Hematopoietic multipotent progenitor cell treated with erythropoietin and hydrocortisone succinate and interleukin-3 and kit ligand, for 8 days (in vitro differentiated cells): Measurements from ENCODE around the gene DRG2.

Experiments used
- DNase-seq: peaks from one replicate; pipeline ENCODE4 v3.0.0-alpha.2; 2015

DRG2 gene

DNA sequence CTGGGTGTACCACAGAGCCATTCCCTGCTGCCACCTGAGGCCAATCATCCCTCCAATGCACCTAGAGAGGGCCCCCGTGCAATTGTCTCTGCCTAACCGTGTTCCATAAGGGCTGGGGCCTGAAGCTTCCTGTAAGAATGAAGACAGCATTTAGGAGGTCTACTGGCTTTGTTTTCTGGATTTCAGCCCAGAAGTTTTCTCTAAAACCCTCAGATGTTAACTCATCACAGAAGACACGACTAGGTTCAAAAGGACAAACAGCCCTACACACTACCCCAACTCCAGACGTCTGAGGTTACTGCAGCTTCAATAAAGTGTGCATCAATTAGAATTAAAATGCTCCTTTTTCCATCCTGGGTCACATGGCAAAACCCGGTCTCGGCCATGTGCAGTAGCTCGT, 10.8 kb upstream of the DRG2 start:
- DNase-seq, result no peak

DNA sequence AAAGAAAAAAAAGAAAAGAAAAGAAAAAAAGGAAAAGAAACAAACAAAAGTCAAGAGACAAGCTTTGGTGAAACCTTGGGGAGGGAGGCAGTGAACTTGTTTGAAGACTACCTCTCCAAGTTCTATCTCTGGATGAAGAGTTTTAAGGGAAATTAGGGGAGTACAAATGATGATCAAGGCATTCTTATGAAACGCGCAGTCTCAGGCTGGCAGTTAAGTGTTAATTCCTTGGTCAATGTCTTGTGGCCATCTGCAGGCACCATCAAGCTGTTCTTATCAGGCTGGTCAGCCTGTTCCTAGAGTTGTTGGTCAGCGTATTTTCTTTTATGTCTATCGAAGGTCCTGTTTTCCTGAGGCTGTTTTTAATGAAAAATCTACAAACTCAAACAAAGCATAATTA, 8.2 kb upstream of the DRG2 start:
- no peak for DNase-seq

DNA sequence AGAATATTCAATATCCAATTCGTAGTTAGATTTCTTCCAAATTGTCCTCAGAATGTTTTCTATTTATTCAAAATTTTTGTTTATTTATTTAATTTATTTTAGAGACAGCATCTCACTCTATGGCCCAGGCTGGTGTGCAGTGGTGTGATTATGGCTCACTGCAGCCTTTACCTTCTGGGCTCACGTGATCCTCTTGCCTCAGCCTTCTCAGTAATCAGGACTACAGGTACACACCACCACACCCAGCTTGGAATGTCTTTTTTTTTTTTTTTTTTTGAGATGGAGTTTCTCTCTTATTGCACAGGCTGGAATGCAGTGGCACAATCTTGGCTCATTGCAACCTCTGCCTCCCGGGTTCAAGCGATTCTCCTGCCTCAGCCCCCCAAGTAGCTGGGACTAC, 3.5 kb upstream of the DRG2 start:
- DNase-seq, result no peak

DNA sequence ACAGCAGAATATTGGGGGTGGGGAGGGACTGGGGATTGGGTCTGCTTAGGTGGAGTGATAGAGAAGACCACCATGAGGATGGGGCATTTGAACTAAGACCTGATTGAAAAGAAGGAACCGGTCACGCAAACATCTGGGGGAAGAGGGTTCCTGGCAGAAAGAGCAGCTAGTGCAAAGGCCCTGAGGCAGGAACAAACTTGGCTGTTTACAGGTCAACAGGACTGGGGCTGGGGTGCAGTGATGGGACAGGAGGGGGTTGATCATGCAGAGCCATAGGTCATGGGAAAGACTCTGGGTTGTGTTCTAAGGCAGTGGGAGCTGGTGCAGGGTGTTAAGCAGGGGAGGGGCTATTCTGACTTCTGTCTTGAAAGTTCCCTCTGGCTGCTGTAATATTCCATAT, 1.9 kb downstream of the DRG2 start:
- DNase-seq, result no peak

DNA sequence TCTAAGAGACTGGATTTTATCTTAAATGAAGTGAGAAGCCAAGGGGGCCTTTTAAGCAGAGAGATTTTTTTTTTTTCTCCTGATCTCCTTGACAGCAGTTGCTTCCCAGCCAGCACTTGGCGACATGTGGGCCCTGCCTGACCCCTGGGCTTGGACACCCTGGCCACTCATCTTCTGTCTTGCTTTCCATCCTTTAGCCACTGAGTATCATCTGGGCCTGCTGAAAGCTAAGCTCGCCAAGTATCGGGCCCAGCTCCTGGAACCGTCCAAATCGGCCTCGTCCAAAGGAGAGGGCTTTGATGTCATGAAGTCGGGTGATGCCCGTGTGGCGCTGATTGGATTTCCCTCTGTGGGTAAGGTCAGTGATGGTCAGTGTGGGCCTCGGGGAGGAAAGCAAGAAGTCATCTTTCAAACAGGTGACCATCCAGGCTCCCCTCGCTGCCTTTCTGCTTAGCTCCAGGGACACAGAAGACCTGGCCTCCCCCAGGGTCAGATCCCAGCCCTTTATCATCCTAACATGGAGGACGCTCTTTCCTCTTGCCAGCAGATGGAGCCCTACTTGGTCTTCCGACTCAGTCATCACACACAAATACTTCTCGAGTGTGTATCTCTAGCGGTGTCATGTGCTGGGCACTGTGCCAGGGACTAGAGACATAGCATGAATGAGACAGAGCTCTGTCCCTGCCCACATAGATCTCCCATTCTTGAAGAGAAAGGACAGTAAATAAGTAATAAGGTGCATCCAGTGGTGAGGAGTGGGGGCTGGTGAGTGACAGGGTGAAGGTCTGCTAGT, 6.1 kb downstream of the DRG2 start:
- DNase-seq, result peak; percentile 95

DNA sequence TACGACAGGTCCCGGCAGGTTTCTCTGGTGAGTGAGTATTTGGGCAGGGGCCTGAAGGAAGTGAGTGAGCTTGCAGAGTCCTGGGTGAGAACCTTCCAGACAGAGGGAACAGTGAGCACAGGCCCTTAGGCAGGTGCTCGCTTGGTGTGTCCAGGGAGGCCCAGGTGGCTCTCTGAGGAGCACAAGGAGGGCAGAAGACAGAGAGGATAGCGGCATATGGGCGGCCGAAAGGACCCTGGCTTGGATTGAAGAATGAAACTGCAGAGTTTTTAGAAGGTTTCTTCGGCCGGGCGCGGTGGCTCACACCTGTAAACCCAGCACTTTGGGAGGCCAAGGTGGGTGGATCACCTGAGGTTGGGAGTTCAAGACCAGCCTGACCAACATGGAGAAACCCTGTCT, 6.7 kb downstream of the DRG2 start:
- no peak for DNase-seq

DNA sequence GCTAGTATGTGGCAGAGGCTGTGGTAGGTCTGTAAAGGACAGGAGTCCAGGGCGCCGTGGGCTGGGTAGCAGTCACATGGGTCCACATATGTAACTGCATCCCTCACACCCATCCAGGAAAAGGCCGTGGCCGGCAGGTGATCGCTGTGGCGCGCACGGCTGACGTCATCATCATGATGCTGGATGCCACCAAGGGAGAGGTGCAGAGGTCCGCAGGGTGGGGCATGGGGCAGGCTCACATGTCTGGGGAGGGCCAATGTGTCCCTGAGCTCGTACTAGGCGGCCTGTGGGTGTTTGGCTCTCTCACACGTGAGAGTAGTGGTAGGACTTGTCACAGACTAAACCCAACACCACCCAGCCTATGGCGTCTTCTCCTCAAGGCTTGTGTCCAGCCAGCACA, 11.8 kb downstream of the DRG2 start:
- no peak for DNase-seq

DNA sequence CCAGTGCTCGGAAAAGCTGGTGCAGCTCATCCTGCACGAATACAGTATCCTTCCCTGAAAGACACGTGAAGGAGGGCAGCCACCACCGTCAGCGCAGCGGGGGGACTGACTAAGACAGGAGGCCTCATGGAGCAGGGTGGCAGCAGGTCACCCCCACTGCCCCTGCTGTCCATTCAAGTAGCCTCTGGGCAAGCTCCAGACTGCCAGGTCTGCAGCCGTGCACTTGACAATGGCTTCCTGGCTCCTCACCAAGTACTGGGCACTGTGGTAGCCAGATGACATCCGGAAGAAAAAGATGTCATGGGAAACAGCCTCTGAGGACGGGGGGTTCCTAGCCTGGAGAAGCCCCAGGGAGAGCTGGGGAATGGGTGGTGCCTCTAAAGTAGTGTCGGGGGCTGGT, 12.9 kb downstream of the DRG2 start:
- no peak for DNase-seq

DNA sequence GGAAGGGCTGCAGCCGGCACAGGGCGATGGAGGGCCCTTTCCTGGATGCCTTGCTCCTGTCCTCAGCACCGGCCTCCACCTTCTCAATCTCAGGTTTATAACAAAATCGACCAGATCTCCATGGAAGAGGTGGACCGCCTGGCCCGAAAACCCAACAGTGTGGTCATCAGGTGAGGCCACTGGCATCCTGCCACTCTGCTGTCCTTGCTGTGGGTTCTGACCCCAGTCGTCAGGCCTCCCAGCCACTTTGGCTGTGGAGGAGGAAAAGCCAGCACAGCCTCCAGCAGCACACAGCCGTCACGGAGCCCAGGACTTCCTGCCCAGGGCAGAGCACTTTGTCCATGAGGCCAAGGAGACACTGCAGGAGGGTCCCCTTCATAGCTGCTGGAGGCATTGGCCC, 14.1 kb downstream of the DRG2 start:
- no peak for DNase-seq

DNA sequence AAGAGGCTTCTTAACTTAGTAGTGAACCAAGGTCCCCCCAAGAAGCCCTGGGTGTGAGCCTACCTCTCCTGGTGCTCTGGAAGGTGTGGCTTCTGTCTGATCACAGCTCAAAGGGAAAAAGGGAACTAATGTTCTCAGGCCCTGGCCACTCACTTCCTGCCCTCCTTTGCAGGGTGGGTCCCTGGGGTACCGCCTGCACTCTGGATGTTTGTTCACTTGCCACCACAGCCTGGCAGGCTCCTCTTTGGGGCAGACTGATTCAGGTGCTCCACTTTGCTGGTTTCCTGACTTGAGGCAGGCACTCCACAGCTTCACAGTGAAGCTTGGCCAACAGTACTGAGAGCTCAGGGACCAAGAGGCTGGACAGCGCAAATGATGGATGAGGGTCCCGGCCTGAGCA, 14.9 kb downstream of the DRG2 start:
- DNase-seq, result no peak

DNA sequence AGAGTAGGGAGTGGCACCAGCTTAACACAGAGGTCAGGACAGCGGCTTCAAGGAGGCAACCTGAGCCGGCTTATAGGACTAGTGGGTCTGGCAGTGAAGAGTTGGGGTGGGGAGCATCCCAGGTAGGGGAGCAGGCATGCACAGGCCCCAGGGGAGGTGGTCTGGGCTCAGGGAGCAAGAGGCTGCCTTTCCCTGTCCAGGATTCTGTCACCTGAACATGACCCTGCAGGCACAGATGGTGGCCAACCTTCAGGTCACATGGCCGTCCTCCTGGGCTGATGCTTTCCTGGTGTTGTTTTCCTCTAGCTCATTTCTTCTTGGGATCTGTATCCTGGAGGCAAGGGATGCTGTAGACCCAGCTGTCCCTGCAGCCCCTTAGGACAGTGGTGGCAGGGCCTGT, 17.3 kb downstream of the DRG2 start:
- DNase-seq, result no peak

DNA sequence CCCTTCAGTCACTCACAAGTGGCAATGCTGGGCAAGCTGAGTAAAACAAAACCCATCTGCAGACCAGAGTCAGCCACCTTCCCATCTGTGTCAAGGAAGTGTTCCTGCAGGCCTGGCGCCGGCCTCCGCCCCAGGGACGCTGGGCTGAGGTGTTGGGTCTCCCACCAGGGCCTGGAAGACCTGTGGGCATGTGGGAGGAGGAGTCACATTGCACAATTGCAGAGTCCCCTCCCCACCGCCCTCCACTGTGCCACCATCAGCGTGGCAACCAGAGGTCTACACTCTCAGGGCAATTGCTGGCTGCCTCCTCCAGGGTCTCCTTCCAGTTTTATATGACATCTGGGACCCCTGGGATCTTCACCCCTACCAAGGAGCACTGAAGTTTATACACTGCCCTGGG, 17.8 kb downstream of the DRG2 start:
- no peak for DNase-seq

DNA sequence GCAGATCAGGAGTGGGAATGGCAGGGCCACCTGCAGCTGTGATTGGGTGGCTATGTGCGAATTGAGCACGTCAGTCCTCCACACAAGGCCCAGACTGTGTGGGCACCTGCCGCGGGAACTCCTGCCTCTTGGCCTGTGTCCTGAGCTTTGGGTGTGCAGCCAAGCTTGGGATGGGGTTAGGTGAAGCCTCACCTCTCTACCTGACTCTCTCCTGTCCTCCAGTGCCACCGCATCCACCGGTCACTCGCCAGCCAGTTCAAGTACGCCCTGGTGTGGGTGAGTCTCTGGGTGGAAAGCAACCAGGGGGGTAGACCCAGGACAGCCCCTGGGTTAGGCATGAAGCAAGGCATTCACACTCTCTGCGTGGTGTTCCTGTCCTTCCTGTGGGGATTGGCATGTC, 18.5 kb downstream of the DRG2 start:
- no peak for DNase-seq

DNA sequence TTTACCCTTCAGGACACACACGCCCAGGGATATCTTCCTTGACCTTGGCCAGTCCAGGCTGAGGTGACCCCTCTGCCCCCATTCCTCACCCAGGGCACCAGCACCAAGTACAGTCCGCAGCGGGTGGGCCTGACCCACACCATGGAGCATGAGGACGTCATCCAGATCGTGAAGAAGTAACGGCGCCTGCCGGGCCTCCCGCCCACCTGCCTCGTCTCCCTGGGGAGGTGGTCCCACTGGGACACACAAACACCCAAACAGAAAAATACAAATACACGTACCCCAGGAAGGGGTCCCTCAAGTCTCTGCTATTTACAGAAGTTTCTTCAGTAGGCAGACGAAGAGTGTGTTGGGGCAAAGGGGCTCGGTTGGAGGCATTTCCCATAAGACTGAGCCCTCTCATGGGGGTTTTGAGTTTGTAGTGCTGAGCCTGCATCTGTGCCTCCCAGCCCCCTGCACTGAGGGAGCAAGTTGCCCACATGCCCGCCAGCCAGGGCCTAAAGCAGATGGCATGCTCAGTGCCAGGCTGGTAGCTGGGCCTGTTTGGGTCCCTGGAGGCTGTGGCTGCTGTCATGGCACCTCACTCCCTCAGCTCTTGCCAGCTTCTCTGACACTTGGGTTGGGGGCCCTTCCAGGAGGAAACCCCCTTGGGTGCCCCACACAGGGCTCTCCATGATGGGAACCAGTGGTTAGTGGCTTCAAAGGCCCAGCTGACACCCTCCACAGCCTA, 19.5 kb downstream of the DRG2 start:
- DNase-seq, result no peak

DNA sequence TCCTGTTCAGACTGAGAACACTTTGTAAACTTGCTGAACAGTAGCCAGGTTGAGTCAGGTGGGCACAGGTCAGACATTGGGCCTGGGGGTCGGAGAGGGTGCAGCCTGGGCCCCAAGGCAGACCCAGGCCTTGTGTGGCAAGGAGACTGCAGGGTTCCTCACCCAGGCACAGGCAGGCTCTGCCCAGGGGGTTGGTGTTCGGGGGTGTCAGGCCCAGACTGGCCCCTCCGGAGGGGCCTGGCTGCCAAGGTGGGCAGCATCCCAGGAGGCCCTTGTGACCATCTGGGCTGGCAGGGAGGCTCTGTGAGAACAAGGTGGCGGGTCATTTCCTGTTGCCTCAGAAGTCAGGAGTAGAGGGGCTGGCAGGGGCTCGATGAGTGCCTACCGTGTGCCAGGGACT, 20.2 kb downstream of the DRG2 start:
- no peak for DNase-seq

DNA sequence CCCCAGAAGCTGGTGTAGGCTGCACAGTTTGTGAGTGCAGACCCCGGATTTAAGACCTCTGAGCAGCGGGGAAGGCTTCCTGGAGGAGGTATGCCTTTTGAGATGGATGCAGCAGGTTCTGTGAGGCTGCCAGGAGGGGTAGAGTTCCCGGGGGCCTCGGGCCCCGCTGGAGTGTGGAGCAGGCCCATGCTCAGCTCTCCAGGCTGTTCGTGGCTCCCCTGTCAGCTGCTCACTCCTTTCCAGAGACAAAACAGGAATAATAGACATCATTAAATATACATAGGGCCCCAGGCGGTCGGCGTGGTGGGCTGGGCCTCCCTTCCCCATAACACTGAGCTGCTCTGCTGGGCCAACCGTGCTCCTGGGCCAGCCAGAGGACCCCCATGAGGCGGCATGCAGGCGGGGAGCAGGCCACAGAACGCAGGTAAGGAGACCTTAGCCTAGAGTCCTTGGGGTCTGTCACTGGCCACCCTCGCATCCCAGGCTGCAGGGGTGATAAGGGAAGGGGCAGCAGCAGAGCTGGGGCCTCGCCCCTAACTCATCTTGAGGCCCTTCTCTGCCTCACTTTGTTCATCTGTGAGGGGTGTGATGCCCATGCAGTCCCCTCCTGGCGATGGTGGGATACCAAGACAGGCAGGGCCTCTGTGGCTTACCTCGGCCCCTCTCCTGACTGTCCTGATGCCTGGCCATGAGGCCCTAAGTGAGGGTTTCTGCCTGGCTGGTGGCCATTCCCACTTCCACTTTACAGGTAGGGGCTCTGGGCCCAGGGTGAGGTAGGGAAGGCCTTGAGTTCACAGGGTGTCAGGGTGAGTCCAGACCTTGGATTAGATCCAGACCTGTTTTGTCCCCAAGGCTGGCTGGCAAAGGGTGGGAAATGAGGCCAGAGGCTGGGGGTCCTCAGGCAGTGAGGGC, 20.9 kb downstream of the DRG2 start, which contains the start of gene MYO15A:
MYO15A (plus strand) TSS at position 356 of the 912 bp plus-strand sequence. CDS start 10,045 bp downstream, outside the sequence.
- no peak for DNase-seq

DNA sequence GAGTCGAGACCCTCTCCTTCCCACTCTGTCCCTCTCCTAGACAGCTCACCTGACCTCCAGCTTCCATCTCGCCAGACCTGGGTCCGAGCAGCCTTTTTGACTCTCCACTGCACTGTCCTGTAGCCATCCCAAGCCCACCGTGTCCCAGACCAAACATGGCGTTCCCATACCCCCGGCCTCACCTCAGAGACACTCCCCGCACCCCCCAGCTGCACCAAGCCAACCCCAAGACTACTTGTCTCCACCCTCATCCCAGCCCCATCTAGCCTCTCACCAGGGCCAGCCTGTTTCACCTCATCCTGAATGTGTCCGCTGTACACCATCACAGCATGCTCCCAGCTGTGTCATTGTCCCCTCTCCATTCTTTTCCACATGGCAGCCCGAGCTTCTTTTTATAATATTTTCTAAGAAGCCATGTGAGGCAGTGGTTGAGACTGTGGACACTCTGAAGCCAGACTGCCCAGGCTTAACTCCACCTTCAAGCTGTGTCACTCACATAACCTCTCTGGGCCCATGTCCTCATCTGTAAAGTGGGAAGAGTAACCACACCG, 22.3 kb downstream of the DRG2 start:
- no peak for DNase-seq

DNA sequence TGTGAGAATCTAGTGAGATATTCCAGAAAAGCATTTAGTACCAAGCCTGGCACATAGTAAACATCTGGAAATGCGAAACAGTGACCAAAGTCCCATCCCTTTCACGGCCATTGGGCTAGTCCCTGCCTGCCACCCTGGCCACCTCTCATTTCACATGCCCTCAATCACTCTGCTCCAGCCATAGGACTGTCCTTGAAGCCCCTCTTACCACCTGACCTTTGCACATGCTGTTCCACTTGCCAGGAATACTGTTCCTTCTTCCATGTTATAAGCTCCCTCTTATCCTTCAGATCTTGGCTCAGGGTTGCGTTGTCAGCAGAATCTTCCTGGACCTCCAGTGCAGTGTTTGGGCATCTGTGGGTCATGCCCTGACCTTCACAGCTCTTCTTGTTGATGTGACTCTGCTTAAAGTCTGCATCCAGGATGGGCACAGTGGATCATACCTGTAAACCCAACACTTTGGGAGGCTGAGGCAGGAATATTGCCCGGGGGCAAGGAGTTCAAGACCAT, 22.9 kb downstream of the DRG2 start:
- DNase-seq, result no peak

DNA sequence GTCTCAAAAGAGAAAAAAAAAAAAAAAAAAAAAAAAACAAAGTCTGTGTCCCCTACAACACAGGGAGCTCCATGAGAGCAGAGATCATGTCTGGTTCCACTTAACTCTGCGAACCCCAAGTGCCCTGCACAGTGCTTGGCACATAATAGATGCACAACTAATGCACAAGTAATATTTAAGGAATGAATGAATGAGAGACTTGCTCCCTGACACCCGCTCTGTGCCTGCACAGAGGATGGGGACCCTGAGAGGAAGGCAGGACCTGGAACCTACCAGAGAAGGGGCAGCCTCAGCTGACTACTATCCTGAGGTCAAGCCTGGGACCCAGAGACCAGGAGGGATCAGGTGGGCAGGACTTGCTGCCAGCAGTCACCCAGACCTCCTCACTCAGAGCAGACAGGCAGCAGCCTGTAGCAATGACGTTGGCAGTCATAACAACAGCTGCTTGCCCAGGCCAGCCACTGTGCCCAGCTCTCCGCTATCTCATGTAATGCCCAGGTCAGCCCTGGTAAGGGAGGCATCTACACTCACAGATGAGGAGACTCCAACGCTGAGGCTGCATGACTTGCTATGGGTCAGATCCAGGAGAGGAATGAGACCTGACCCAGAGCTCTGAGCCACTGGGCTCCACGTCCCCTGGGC, 23.7 kb downstream of the DRG2 start:
- no peak for DNase-seq

DNA sequence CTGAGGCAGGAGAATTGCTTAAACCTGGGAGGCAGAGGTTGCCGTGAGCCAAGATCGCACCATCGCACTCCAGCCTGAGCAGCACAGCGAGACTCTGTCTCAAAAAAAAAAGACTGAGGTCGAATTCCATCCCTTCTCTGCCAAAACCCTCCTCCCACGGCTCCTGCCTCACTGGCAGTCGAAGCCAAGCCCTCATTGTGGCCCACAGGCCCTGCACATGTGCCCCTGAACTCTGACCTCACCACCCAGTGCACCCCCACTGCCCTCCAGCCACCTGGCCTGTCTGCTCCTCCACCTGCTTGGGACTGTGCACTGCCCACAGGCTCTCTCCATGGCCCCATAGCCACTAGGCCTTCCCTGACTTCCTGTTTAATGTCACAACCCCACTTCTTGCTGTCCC, 27.8 kb downstream of the DRG2 start:
- DNase-seq, result no peak

DNA sequence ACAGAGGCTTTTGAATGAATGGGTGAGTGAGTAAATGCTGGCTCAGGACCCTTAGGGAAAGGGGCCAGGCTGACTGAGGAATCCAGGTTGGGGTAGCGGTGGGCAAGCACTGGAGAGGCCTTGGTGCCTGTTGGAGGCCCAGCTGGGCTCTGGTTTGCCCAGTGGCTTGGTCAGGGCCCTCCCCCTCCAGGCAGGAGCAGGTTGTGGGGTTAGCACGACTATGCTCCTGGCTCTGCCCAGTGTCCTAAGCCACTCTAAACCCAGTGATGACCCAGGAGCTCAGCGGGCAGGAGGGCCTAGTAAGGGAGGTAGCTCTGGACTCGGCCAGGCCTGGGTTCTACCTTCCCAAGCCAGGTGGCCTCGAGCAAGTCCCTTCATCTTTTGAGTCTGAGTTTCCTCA, 28.3 kb downstream of the DRG2 start:
- DNase-seq, result no peak

DNA sequence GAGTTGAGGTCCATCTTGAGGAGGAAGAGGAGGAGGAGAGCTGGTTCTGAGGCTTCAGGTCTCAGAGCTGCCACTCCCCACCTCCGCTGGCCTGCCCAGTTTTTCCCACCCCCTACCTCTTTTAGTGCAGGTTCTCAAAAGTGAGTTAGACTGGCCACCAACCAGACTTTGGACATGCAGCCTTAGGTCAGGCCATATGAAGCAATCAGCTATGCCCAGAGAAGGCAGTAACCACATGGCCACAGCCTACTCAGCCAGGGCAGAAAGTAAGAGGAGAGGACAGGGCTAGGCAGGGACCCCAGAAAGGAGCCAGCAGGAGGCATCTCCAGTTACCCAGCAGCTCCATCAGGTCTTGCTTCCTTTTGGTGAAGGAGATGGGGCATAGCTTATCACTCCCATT, 29.8 kb downstream of the DRG2 start:
- no peak for DNase-seq
